Activated gamma-delta T cell (primary cell): ENCODE data around the gene PHF19.

Experiments
- DNase-seq: peaks from one replicate; lab custom pipeline; 2025; lab: John Stamatoyannopoulos, UW
- total RNA-seq, 2 donors: gene quantifications; one replicate each; lab custom pipeline; 2026; lab: John Stamatoyannopoulos, UW

Gene PHF19
- total RNA-seq = 90.9 to 140 reads per million in 2 donors

DNA sequence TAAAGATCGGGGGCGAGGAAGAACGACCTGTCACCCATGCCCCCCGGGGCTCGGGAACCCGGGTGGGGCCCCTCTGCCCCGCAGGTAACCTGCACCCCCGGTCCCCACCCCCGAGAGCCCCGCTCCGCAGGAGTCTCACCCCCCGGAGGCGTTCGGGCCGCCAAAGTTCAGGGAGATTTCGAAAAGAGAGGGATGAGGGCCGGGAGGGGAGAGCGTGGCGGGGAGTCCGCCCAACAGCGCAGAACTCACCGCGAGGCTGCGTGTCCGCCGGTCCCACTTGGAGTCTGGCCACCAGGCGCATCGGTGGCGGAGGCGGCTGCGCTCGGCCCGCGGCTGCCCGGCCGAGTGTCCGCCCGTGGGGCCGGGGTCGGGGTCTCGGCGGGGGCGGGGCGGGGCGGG, at the start of gene PHF19:
TSS of gene PHF19 (minus strand) at position 347 of the 399 bp plus-strand sequence. CDS start 2,447 bp downstream, outside the sequence.
- peak; percentile 43 for DNase-seq

DNA sequence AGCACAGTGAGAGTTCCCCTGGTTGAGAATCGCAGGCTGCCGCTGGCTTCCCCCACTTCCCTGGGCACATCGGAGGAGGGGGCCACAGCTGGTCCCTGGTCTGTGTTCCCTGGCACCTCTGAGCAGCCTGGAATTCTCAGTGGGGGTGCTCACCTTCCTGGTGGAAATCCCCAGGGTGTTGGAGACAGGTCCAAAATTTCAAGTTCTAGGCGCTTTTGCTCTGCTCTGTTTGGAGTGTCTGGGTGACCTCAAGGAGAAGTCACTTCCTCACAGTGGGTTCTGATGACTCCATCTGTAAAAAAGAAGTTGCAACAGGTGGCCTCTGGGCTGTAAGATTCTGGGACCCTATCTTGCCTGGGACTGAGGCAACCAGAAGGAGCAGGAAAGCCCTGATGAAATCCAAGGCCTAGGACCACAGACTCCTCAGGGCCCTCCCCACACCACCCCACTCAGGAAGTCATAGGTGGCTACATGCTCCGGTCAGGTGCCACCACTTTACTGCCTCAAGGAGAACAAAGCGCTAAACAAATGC, 49.5 kb upstream of the PHF19 start, which contains the start of gene TRAF1:
TSS of gene TRAF1 (minus strand) at position 400 of the 532 bp plus-strand sequence. CDS start 721 bp downstream, outside the sequence.
- no peak for DNase-seq

GRCh38 chr9:120925535-120926396, 48.8 kb upstream of the PHF19 start:
- no peak for DNase-seq

GRCh38 chr9:120924698-120925534, 47.9 kb upstream of the PHF19 start:
- DNase-seq = no peak

DNA sequence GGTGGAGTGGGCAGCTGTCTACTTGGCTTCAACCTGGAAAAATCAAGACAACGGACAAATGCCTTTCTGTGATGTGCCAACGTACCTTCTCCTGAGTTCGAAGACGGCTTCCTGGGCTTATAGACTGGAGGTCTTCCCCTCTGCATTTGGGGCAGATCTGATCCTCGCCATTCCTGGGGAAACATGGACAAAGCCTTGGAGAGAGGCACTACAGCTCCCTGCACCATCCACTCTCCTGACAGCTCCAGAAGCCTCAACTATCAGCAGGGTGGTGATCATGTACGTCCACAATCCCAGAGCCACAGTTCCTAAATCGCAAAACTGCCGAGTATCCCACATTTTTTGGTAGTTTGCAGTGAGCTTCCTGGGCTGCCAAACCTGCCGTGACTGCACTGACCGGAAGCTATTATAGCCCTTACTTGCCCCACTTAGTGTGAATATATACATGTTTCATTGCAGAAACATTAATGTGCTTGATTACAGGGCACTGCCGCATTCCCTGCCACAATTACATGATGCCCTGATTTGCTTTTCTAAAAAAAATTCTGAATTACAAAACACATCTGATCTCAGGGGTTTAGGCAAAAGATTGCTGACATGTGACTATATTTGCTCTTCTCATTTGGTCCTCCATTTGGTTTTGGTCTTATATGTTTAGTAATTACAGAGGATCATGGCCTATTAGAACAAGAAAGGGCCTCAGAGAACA, 46.8 kb upstream of the PHF19 start:
- DNase-seq = no peak

GRCh38 chr9:120922404-120923195, 45.6 kb upstream of the PHF19 start:
- no peak for DNase-seq

DNA sequence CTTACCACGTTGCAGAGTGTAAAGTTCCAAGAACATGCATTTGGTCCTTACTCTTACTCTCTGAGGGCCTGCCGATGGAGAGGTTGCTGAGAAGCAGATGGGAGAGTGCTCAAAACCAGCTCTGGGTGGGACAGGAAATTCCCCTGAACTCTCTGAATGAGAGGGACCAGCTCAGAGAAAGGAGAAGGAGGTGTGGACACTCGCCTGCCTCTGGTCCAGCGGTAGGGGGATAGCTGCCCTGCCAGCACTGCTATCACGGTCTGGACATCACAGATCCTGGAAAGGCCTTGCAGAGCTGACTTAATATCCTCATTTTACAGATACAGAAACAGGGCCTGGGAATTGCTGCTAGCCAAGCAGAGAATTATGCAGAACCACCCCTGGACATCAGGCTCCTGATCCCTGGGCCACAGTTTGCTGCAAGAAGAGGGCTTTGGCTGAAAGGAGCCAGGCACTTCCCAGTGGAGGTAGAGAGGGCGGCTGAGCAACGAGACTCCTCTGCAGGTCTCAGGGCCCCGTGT, 44.7 kb upstream of the PHF19 start:
- no peak for DNase-seq

GRCh38 chr9:120920806-120921178, 43.8 kb upstream of the PHF19 start:
- DNase-seq = no peak

GRCh38 chr9:120919843-120920805, 43.1 kb upstream of the PHF19 start:
- DNase-seq = no peak

GRCh38 chr9:120918931-120919842, 42.2 kb upstream of the PHF19 start:
- DNase-seq = no peak

DNA sequence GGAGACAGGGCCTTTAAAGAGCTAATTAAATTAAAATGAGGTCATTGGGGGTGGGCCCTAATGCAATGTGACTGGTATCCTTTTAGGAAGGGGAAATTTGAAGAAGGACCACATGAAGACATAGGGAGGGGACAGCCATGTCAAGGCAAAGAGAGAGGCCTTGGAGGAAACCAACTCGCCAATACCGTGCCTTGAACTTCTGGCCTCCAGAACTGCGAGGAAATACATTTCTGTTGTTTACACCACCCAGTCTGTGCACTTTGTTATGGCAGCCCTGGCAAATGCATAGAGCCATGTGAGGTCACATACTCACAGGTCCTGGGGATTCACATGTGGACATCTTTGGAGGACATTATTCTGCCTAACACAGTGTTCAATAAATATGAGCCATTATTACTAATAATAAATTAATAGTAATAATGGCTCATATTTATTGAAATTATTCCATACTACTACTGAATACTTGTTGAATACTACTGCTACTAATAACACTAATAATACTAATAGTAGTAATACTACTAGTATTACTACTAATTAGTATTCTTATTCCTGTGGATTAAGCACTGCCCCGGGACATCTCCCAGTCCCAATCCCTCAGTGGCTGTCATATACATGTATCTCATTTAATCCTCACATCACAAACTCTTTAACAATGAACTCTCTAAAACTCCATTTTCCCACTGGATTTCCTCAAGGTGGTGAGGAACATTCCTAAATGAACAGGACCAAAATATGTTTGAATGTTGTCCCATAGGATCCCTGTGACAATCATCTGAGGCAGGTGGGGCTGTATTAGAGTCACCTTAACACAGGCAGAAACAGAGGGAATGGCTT, 41.2 kb upstream of the PHF19 start:
- no peak for DNase-seq

- DNase-seq = no peak
Observed at GRCh38 chr9:120916991-120917880, 40.2 kb upstream of the PHF19 start.

- DNase-seq = no peak
Observed at GRCh38 chr9:120916588-120916987, 39.6 kb upstream of the PHF19 start.

DNA sequence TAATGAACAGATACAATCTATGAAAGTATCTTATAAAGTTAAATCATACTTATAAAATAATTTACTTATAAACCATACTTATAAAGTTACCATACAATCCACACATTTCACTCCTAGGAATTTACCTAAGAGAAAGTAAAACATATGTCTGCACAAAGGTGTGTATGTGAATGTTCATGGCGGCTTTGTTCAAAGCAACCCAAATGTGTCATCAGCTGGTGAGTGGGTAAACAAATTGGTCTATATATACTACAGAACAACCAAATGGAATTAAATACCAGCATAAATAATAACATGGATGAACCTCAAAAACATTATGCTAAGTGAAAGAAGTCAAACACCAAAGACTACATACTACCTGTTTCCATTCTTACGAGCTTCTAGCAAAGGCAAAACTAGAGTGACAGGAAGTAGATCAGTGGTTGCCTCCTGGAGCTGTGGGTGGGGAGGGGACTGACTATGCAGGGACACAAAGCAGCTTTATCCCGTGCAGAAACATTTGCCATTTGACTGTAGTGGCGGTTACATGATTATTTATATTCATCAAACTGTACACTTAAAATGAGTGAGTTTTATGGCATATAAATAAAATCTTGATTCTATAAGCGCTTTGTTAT, 39.0 kb upstream of the PHF19 start:
- no peak for DNase-seq

DNA sequence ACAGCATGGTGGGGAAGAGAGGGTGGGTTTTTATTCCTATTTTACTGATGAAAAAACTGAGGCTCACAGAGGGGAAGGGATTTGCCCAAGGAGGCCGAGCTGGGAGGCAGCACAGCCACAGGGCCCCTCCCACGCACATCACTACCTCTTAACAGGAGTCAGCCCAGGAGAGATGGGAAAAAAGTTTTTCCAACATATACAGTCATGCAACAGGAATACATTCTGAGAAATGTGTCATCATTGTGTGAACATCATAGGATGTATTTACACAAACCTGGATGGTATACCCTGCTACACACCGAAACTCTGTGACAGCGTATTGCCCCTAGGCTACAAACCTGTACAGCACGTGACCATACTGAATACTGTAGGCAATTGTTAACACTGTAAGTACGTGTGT, 38.0 kb upstream of the PHF19 start:
- no peak for DNase-seq

DNA sequence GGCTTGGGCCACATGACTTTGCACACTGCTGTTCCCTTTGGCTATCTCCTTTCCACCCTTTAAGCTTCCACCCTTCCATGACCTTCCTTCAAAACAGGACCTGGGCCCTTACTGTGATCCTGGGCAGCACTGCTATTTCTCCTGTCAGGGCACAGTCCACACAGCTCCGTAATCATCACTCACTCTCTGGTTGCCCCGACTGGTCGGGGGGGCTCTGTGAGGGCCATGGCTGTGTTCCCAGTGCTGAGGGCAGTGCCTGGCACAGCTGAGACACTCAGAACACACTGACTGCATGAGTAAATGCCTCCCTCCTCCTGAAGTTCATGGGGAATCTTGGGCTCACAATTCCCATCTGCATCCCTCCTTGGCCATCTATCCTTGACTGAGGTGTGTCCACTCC, 37.4 kb upstream of the PHF19 start:
- DNase-seq = no peak
